Measurements from ENCODE around the gene IKBKG.
"Not testable (repeated sequence)": the region's sequence is repeated elsewhere in the genome, so short reads cannot be mapped to it uniquely, and the experiment has no call there.

The IKBKG gene

GRCh38 chrX:154602766-154603437 lies 55.5 kb downstream of the IKBKG start:
- no peak for DNase-seq (ENCODE audit: low read depth, low spot score)

GRCh38 chrX:154603438-154604430 lies 56.3 kb downstream of the IKBKG start:
- no peak for DNase-seq (ENCODE audit: low read depth, low spot score)

- DNase-seq (ENCODE audit: low read depth, low spot score): no peak
Measured at GRCh38 chrX:154605566-154605965, 58.1 kb downstream of the IKBKG start.

- no peak for DNase-seq (ENCODE audit: low read depth, low spot score)
Measured at GRCh38 chrX:154607370-154607769, 60.0 kb downstream of the IKBKG start.

- DNase-seq (ENCODE audit: low read depth, low spot score): not testable (repeated sequence)
Measured at GRCh38 chrX:154607976-154608375, 60.6 kb downstream of the IKBKG start.

- DNase-seq (ENCODE audit: low read depth, low spot score): not testable (repeated sequence)
Measured at GRCh38 chrX:154608823-154609222, 61.4 kb downstream of the IKBKG start.

GRCh38 chrX:154611146-154611545 lies 63.7 kb downstream of the IKBKG start:
- DNase-seq (ENCODE audit: low read depth, low spot score): not testable (repeated sequence)

GRCh38 chrX:154613586-154613985 lies 66.2 kb downstream of the IKBKG start:
- not testable (repeated sequence) for DNase-seq (ENCODE audit: low read depth, low spot score)
